Fibroblast of skin of right biceps (primary cell): Measurements from ENCODE around the gene ABCG4.
"Not testable (repeated sequence)": the region's sequence is repeated elsewhere in the genome, so short reads cannot be mapped to it uniquely, and the experiment has no call there.

ENCODE experiments used
- DNase-seq: peaks from one replicate; pipeline ENCODE4 v3.0.0-alpha.2; 2013

The ABCG4 gene

DNA sequence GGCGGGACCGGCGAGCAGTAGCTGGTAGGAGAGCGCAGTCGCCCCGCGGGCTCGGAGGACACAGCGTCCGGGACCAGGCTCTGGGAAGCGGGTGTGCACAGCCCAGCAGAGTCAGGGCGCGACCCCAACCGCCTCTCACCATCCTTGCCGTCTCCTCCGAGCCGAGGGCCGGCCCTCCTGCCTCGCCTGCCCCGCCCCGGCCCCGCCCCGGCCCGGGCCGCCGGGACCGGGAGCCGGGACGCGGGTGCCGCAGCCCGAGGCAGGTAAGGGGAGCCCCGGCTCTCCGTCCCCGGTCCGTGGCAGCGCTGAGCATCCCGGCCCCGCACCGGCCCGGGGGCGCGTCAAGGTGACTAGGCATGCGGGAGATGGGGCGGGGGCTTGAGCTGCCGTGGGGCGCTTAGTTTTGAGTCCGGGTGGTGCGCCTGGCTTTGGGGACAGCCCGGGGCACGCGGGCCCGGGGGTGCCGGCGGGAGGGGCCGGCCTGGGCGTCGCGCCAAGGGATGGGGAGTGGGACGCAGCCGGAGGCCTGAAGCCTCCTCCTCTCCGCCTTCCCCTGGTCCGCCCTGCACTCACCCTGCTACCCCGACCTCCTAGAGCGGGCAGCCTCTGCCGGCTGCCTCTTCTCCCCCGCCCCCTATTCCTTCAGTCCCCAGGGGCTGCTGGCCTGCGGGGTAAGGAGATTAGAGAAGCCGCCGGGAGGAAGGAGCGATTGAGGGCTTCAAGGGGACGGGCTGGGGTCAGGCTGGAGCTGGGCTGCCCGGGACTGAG is at the start of gene ABCG4:
Gene ABCG4 (plus strand): TSS at position 35 of the 768 bp plus-strand sequence. CDS start 914 bp downstream, outside the sequence.
- DNase-seq = no peak

DNA sequence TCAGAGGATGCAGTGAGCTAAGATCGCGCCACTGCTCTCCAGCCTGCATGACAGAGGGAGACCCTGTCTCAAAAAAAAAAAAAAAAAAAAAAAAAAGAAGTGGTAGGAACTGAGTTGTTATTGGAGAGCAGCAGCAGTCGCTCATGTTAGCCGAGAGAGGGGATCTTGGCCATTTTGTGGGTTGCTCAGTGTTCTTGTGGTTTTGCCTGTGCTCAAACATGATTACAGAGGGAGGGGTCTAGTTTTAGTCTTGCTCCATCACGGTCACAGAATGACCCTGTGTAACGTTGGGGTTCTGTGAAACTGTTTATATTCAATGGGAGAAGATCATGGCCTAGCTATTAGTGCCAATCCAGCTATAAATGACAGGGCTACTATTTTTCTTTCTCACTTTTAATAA is 49.1 kb upstream of the ABCG4 start:
- DNase-seq = no peak

GRCh38 chr11:119100246-119100970 is 48.4 kb upstream of the ABCG4 start:
- DNase-seq = peak; percentile 52

DNA sequence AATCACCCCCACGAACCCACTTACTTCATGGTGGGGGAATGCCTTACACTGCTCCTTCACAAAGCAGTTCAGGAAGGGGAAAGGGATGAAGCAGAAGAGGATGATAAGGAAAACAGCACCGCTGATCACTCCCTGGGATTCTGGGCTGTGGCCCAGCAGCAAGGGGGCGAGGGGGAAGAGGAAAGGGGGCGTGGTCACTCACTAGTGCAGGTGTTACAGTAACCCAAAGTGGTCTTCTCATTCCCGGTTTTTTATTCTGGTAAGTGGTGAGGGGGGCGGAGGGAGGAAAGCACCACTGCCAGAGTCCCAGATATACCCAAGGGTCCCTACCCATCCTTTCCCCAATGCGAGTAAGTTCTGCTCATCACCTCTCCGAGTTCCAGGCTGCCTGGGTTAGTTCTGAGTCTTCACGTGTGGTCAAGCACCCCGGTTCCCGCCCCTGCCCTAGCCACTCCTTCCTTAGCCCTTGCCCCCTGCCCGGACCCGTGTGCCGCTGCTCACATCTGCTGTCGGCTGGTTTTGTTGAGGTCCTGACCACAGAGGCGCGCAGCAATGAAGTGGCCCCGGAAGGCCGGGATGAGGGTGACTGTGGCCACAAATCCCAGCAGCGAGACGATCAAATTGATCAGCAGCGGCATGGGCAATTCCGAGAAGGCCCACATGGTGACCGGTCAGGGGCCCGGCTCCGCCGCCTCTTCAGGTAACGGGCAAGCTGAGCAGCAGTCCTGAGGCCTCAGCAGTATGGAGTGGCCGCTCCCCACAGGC is 47.7 kb upstream of the ABCG4 start:
- no peak for DNase-seq

DNA sequence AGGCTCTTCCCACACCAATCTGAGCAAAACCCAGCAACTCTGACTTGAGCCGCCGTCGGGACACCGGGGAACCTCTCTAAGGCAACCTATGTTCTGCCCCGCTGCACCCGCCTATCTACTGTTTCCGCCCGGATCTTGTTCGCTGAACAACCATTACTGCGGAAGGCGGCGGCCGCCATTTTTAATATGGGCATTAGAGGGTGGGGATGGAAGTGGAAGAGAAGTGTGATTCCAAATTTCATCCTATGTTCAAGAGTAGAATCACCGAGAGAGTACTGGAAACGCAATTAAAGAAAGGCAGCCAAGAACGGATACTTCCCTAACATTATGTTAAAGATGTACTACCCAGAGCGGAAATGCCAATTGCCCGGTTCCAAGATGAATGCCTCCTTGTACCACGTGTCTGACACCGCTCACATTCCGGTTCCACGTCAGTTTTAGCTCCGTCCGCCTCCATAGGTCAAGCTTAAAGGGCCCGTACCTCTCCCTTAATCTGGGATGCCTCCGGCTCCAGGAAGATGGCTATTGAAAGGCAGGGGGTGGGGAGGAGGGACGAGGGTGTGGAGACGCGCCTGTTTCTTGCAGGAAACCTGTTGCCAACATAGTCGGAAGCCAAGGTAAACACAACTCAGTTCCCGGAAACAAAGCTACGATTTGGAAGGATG is 47.0 kb upstream of the ABCG4 start, which contains the start of gene DPAGT1:
Gene DPAGT1 (minus strand): TSS at position 95 of the 665 bp plus-strand sequence. CDS start 198 bp downstream, outside the sequence.
- DNase-seq = peak; percentile 98

DNA sequence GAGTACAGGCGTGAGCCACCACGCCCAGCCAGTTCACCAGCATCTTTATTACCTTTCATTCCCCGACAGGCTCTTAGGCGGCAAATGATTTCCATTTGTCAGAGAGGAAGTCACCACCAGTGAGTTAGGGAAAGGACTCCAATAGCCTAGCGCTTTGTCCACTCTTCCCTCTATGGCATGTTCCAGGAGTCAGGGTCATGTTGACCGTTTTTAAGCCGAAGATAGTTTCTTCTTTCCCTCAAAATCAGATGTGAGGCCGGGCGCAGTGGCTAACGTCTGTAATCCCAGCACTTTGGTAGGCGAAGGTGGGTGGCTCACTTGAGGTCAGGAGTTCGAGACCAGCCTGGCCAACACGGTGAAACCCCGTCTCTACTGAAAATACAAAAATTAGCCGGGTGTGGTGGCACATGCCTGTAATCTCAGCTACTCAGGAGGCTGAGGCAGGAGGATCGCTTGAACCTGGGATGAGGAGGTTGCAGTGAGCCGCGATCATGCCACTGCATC is 45.6 kb upstream of the ABCG4 start:
- not testable (repeated sequence) for DNase-seq

GRCh38 chr11:119103793-119104192 is 45.1 kb upstream of the ABCG4 start:
- no peak for DNase-seq

DNA sequence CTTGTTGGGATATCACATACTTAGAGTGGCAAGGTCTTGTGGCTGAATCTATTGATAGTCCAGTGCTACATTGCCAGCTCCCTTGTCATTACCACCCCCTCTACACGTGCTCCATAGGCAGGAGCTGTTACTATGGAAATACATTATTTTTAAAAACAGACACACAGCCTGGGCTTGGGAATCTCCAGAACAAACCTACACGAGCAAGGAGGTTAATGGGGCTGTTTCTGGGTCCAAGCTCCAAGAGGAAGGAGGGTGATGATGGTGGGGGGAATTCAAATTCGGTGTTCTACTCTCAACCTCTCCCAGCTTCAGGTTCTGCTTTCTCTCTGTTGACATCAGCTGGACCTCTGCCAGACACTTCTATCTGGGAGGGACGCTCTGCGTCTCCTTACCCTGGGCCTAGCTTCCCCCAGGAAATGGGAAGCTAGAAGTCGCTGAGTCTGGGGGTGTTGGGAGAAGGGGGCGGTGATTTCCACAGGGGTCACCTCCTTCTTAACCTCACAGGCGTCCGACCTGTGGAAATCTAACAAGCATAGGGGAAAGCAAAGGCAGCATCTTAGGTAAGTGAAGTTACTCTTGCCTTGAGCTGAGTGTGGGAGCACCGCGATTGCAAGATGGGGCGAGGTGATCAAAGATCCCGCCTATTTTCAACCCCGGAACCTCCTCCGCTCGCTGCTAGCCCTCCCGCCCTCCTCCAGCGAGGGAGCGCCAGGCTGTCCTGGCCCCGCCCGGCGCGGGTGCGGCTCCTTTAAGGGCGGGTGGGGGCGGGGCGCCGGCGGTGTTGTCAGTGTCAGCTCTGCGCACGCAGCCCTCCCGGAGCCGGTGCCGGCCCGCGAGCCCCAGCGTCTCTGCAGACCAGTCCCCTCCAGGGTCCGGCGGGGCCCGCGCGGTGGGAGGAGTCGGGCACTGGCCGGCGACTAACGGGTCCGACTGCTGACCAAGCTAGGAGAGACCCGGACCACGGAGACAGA is 42.0 kb upstream of the ABCG4 start, which contains the start of gene C2CD2L:
Gene C2CD2L (plus strand): TSS at position 781 of the 974 bp plus-strand sequence. CDS start 398 bp downstream, outside the sequence.
- DNase-seq = peak; percentile 93

GRCh38 chr11:119107538-119108145 is 41.2 kb upstream of the ABCG4 start:
- no peak for DNase-seq

GRCh38 chr11:119108146-119108856 is 40.6 kb upstream of the ABCG4 start:
- no peak for DNase-seq

DNA sequence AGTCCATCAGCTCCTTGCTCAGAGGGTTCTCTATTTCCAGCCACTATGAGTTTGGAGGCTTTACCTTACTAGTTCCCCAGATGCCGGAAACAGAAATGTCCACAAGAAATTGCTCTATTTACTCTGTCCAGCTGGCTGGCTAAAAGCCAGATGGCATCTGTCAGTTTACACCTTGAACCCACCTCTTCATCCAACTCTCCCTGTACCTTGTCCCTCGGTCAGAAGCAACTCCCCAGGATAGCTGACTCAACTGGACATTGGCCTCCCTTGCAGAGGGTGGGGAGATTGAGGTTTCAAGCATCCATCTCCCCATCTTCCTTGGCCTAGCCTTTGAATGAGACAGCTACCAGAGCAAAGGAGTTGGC is 40.0 kb upstream of the ABCG4 start:
- DNase-seq = no peak

DNA sequence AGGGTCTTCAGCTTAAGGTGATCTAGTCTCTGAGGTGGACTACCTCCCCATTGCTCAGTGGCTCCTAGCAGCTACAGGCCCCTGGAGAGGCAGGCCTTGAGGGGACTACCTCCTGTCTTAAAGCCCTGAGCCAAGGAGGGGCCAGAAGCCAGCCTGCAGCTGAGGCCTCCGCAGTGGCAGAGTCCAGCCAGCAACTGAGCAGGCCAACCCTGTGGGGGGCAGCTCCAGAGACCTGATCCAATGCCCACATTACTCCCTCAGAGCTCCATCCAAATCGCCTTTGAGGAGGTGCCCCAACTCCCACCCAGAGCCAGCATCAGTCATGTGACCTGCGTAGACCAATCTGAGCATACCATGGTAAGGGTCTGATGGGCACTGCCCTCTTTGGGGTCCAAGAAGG is 39.0 kb upstream of the ABCG4 start:
- no peak for DNase-seq

GRCh38 chr11:119110439-119110838 is 38.4 kb upstream of the ABCG4 start:
- no peak for DNase-seq

- no peak for DNase-seq
These were observed 37.4 kb upstream of the ABCG4 start for GRCh38 chr11:119111361-119111925.

DNA sequence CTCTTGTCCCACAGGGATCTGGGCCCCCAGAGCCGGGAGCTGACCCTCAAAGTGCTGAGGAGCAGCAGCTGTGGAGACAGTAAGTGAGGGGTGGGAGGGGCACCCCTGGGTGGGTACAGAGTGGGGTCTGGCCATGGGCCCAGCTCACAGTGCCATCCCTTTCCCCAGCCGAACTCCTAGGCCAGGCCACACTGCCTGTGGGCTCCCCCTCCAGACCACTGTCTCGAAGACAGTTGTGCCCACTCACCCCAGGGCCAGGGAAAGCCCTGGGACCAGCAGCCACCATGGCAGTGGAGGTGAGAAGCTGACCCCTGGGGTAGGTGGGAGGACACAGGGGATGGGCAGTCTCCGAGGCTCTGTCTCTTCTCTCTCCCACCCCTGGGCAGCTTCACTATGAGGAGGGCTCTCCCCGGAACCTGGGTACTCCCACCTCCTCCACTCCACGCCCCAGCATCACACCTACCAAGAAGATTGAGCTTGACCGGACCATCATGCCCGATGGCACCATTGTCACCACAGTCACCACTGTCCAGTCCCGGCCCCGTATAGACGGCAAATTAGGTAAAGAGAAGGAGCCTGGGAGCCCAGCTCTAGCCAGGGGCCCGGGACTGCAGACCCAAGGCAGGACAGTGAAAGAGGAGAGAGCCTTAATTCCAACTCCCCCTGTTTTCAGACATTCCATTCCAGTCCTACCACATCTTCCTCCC is 36.4 kb upstream of the ABCG4 start:
- no peak for DNase-seq

DNA sequence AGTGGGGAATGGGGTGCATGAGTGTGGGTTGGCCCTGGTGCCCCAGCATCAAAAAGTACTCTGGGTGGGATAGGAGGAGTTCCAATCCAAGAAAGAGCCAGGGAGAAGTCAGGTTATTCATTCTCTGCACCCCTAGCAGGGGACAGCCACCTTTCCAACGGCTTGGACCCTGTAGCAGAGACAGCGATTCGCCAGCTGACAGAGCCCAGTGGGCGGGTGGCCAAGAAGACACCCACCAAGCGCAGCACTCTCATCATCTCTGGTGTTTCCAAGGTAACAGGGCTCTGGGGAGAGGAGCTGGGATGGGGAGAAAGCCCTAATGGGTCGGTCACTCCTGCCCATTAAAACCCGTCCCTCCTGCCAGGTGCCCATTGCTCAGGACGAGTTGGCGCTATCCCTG is 35.1 kb upstream of the ABCG4 start:
- no peak for DNase-seq

DNA sequence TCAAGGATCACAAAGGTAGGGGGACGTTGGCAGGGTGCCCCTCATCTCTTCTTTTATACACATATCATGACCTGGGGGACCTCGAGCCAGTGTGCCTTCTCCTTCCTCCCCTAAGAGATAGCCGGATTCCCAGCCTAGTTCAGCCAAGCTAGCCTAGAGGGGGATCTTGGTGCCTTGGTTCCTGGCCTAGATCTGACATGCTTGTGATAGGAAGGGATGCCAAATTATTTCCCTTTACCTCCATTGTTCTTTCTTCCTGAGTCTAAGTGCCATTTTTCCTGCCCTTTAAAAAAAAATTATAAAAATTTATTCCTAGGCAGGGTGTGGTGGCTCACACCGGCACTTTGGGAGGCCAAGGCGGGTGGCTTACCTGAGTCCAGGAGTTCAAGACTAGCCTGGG is 34.5 kb upstream of the ABCG4 start:
- no peak for DNase-seq

DNA sequence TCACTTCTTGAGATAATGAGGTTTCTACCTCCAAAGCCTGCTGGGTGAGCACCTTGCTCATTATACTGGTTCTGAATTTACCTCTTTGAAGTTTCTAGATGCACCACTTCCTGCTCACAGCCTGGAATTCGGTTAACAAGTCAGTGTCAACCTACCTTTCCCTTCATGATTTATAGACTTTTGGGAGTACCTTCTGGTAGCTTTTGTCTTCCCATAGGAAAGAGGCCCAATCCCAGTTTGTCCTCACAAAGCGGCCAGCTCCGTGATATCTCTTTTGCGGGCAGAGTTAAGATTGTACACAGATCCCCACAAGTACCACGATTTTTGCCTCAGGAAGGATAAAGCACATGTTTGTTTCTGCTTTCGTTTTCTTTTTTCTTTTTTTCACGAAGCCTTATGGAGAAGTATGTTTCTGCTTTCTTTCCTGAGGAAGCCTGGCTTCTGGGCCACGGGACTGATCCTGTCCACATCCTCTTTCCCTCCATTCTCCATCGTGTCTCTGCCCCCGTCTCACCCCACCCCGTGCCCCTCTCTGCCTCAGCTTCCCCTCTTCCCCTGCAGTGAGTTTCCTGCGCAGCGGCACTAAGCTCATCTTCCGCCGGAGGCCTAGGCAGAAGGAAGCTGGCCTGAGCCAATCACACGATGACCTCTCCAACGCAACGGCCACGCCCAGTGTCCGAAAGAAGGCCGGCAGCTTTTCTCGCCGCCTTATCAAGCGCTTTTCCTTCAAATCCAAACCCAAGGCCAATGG is 33.2 kb upstream of the ABCG4 start:
- DNase-seq = no peak
